Measurements from ENCODE around the gene SRGAP1.

Gene SRGAP1

DNA sequence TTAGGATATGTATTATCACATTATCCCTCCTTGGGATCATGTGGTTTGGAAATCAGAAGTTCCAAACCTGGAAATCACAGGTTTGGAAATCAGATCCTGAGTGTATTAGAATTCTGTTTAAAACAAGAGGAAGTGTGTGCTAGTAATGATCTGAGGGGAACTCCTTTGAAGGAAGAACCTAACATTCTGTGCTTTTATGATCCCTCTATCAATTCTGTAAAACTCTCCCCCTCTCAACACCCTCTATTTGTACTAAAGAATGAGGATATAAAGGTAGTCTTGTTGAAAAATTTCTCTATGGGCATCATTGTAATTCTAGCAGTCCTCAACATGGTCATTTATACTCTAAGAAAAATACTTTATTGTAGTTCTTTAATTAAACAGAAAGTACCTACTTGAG is 97.4 kb downstream of the SRGAP1 start:
- no peak for FAIRE-seq

GRCh38 chr12:63942464-63943241 is 98.2 kb downstream of the SRGAP1 start:
- no peak for FAIRE-seq

DNA sequence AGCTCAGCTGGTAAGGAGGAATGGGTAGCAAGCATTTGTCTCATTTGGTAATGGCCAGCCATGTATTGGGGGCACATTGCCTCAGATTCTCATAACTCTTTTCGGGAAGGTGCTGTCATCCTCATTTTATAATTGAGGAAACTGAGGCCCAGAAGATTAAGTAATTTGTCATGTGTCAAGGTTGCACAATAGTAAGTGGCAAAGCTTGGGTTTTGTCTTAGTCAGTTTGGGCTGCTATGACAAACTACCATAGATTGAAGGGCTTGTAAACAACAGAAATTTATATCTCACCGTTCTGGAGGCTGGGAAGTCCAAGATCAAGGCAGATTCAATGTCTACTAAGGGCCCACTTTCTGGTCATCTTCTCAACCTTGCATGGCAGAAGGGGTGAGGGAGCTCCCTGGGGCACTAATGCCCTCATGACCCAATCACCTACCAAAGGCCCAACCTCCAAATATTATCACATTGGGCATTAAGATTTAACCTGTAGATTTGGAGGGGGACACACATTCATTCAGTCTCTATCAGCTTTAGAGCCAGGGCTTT is 99.6 kb downstream of the SRGAP1 start:
- no peak for FAIRE-seq

GRCh38 chr12:63944586-63945228 is 100.2 kb downstream of the SRGAP1 start:
- no peak for FAIRE-seq

GRCh38 chr12:63945777-63946176 is 101.3 kb downstream of the SRGAP1 start:
- no peak for FAIRE-seq

DNA sequence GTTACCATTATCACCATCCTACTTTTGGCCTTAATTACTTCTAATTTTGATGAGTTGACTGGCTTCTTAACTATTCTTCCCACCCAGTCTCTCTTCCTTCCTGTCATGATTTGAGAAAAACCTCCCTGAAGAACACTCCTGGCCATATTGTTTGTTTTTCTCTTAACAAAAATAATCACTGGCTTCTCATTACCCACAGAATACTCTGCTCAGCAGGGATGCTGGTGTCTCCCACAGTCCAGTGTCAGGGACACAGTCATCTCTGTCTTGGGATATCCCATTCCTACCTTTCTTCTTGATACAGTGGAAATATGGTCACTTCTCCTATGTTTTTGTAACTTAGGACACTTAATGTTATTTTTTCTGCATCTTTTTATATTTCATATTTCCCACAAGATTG is 103.7 kb downstream of the SRGAP1 start:
- no peak for FAIRE-seq

DNA sequence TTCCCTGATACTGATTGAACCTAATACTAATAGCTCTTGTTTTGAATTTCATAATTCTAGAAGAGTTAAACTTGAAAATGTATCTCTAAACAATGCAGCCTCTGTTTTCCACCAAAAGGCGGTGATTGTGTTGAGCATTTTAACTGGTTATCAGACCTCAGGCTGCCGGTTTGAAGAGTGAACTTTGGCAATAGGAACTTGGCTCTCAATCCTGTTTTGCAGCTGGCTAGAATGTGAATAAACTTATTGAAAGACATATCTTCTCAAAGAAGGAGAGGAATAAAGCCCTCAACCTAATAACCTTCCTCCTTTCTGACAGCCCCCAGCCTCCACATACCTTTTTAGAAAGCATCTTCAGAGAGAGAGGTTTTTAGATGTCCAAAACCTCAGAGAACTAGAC is 105.4 kb downstream of the SRGAP1 start:
- no peak for FAIRE-seq

- FAIRE-seq, result no peak
These were observed 108.5 kb downstream of the SRGAP1 start for GRCh38 chr12:63952995-63953394.

GRCh38 chr12:63955831-63956666 is 111.5 kb downstream of the SRGAP1 start:
- no peak for FAIRE-seq

- no peak for FAIRE-seq
These were observed 113.0 kb downstream of the SRGAP1 start for GRCh38 chr12:63957496-63957895.

GRCh38 chr12:63958876-63959580 is 114.5 kb downstream of the SRGAP1 start:
- FAIRE-seq, result no peak

DNA sequence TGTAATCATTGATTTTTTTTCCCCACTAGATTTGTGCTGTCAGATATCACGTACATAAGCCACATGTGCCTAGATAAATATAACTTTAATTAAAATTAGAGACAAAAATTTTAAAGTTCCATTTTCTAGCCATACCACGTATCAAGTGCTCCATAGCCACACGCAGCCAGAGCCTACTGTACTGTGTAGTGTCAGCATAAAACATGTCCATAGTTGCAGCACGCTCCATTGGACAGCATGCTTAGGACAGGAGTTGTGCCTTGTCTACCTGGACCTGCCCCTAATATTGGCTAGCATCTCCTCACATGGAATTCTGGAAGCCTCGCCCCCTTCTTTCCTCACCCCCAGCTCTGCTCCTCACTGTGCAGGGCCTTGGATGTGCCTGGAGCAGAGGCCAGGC is 116.5 kb downstream of the SRGAP1 start:
- FAIRE-seq, result no peak

DNA sequence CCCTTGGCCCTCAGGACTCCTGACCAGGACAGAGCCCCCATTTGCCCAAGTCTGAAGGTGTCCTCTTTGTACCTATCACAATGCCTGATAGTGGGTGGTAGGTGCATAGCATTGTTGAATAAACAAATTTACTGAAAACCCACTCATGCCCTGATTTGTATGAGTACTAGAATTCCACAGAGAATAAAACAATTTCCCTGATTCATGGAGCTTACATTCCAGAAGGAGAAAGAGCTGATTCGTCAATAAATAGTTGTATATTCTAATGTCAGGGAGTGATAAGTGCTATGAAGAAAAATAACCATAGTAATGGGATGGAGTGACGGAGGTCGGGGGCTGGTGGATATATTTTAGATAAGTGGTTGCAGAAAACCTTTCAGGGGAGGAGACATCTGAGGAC is 117.0 kb downstream of the SRGAP1 start:
- FAIRE-seq, result no peak

GRCh38 chr12:63963868-63964267 is 119.4 kb downstream of the SRGAP1 start:
- FAIRE-seq, result no peak

GRCh38 chr12:63964301-63964700 is 119.8 kb downstream of the SRGAP1 start:
- FAIRE-seq, result no peak

GRCh38 chr12:63965936-63966605 is 121.6 kb downstream of the SRGAP1 start:
- no peak for FAIRE-seq

GRCh38 chr12:63966606-63966975 is 122.1 kb downstream of the SRGAP1 start:
- no peak for FAIRE-seq

DNA sequence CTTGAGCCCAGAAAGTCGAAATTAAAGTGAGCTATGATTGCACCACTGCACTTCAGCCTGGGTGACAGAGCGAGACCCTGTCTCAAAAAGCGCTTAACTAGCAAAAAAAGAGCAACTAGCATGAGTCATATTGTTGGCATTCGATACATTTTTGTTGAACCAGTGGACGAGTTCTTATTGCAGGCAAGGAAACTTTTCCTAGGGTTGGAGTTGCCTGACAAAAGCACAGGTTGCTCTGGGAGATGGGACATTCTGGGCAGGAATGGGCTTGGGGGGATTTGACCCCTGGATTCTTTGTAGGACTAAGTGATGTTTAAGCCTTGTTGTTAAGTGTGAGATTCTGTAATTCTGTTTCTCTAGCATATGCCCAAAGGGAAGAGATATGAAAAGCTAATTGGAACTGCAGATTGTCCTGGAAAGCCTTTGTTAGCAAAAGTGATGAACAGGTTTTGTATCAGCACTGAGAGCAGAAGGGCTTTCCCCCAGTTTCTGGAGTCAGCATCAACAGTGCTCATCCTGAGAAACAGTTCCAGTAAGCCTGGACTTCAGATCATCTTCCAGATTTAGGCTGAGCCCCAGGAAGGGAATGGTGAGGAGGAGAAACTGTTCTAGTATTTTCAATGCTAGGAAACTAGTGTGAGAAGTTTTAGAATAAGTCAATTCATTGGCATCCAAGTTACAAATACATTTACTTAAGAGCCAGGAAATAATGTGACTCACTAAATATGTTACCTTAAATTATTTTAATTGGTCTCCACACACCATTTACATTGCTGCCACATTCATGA is 123.1 kb downstream of the SRGAP1 start:
- FAIRE-seq, result no peak

- no peak for FAIRE-seq
These were observed 124.2 kb downstream of the SRGAP1 start for GRCh38 chr12:63968673-63969072.

GRCh38 chr12:63976902-63977395 is 132.4 kb downstream of the SRGAP1 start:
- FAIRE-seq, result no peak

- FAIRE-seq, result no peak
These were observed 132.9 kb downstream of the SRGAP1 start for GRCh38 chr12:63977441-63977840.

Measured in islet of Langerhans (tissue), 1 donor.